Naive B cell (primary cell): ENCODE results near the gene MBIP. TPM values are rescaled to one million over a fixed set of nuclear protein-coding genes. Genes with fewer than 3 reads are reported as not detected.
A peak's percentile ranks its signal among the peaks of the same experiment; 100 is the strongest.

Source experiments
- ATAC-seq, 2 donors: fragments of 150-1000 bp; cut with Tn5 transposase; 2 replicates each; pipeline ENCODE4 v1.10.0; 2021; ENCODE audit warnings: low read depth in 2 of 2, mild to moderate bottlenecking in 2 of 2, moderate library complexity in 2 of 2
- DNase-seq: peaks from one replicate; pipeline ENCODE4 v3.0.0; 2022
- H3K27ac Mint-ChIP-seq, 6 donors: one replicate each; pipeline ENCODE4 v1.8.0; 2020 to 2022; ENCODE audit warnings: mild to moderate bottlenecking in 6 of 6, mixed read lengths in 6 of 6, moderate library complexity in 5 of 6, inconsistent platforms in 2 of 6
- H3K27me3 Mint-ChIP-seq, 3 donors: one replicate each; pipeline ENCODE4 v1.8.0; 2021 to 2022; ENCODE audit warnings: mixed read lengths in 3 of 3, mild to moderate bottlenecking in 1 of 3
- H3K36me3 Mint-ChIP-seq, 2 donors: one replicate each; pipeline ENCODE4 v1.8.0; 2020 to 2022; ENCODE audit warnings: mixed read lengths in 2 of 2, inconsistent platforms in 1 of 2, mild to moderate bottlenecking in 1 of 2
- H3K4me1 Mint-ChIP-seq, 3 donors: one replicate each; pipeline ENCODE4 v1.8.0; 2020 to 2022; ENCODE audit warnings: mixed read lengths in 3 of 3, inconsistent platforms in 1 of 3, mild to moderate bottlenecking in 1 of 3, moderate library complexity in 1 of 3
- H3K4me3 Mint-ChIP-seq, 8 donors: one replicate each; pipeline ENCODE4 v1.8.0; 2020 to 2022; ENCODE audit warnings: mild to moderate bottlenecking in 8 of 8, mixed read lengths in 8 of 8, moderate library complexity in 8 of 8, inconsistent platforms in 2 of 8
- H3K9me3 Mint-ChIP-seq, 7 donors: one replicate each; pipeline ENCODE4 v1.8.0; 2020 to 2022; ENCODE audit warnings: mixed read lengths in 7 of 7, mild to moderate bottlenecking in 5 of 7, inconsistent platforms in 2 of 7, moderate library complexity in 1 of 7
- polyA plus RNA-seq, 6 donors: library from polyadenylated mRNA; unstranded; fragments of 300-500 nt; fragmentation: Illumina TruSeq; gene quantifications; one replicate each; pipeline ENCODE4 v1.2.3, GENCODE V29; 2021; ENCODE audit warnings: low read depth in 6 of 6

The MBIP gene
- polyA plus RNA-seq, 6 donors from 2014 or later = 8.6 to 17.7 (median 13.3) TPM

- H3K9me3 Mint-ChIP-seq = no peaks in the 10 kb centered on the region
- no peaks in the 10 kb centered on the region for H3K4me1 Mint-ChIP-seq
- no peaks in the 10 kb centered on the region for H3K27me3 Mint-ChIP-seq
- ATAC-seq (no peak), DNase-seq (no peak)
- H3K36me3 Mint-ChIP-seq = peaks cover 34 to 45% of the 10 kb centered on the region in 2 donors
- H3K4me3 Mint-ChIP-seq = no peak overlapping the region
- peak overlapping the region in 1 of 6 donors; percentile 32 for H3K27ac Mint-ChIP-seq
Observed at GRCh38 chr14:36302823-36303222, 17.6 kb downstream of the MBIP start.

- DNase-seq = no peak
- Mint-ChIP-seq H3K4me1 (no peaks in the 10 kb centered on the region), H3K27me3 (no peaks in the 10 kb centered on the region), H3K36me3 (peaks cover 32 to 46% of the 10 kb centered on the region in 2 donors), H3K9me3 (no peaks in the 10 kb centered on the region), H3K27ac (peak overlapping the region in 1 of 6 donors; percentile 22), H3K4me3 (no peak overlapping the region)
- ATAC-seq = no peak
Observed at GRCh38 chr14:36301159-36301558, 19.3 kb downstream of the MBIP start.

- no peak overlapping the region for H3K27ac Mint-ChIP-seq
- H3K36me3 Mint-ChIP-seq = peaks cover 24 to 39% of the 10 kb centered on the region in 2 donors
- H3K4me3 Mint-ChIP-seq = no peak overlapping the region
- no peaks in the 10 kb centered on the region for H3K4me1 Mint-ChIP-seq
- DNase-seq = no peak
- ATAC-seq = no peak
- no peaks in the 10 kb centered on the region for H3K9me3 Mint-ChIP-seq
- H3K27me3 Mint-ChIP-seq = no peaks in the 10 kb centered on the region
Observed at GRCh38 chr14:36300337-36300736, 20.1 kb downstream of the MBIP start.

GRCh38 chr14:36295642-36296627, 24.5 kb downstream of the MBIP start:
- Mint-ChIP-seq H3K4me3 (peak overlapping the region in 1 of 8 donors; percentile 6), H3K4me1 (no peaks in the 10 kb centered on the region), H3K27ac (no peak overlapping the region), H3K36me3 (peaks cover 8 to 17% of the 10 kb centered on the region in 2 donors), H3K9me3 (no peaks in the 10 kb centered on the region), H3K27me3 (no peaks in the 10 kb centered on the region)
- ATAC-seq (no peak), DNase-seq (no peak)

- peaks cover 8 to 16% of the 10 kb centered on the region in 2 donors for H3K36me3 Mint-ChIP-seq
- H3K27me3 Mint-ChIP-seq = no peaks in the 10 kb centered on the region
- ATAC-seq (no peak), DNase-seq (no peak)
- H3K9me3 Mint-ChIP-seq = no peaks in the 10 kb centered on the region
- peak overlapping the region in 1 of 6 donors; percentile 75 for H3K27ac Mint-ChIP-seq
- no peak overlapping the region for H3K4me3 Mint-ChIP-seq
- H3K4me1 Mint-ChIP-seq = no peaks in the 10 kb centered on the region
Observed at GRCh38 chr14:36294543-36294942, 25.9 kb downstream of the MBIP start.

- ATAC-seq = no peak
- Mint-ChIP-seq H3K4me3 (no peak overlapping the region), H3K36me3 (peaks cover 8 to 16% of the 10 kb centered on the region in 2 donors), H3K27me3 (no peaks in the 10 kb centered on the region), H3K27ac (no peak overlapping the region), H3K4me1 (no peaks in the 10 kb centered on the region), H3K9me3 (no peaks in the 10 kb centered on the region)
- no peak for DNase-seq
Observed at GRCh38 chr14:36293824-36294223, 26.6 kb downstream of the MBIP start.

GRCh38 chr14:36289954-36290353, 30.5 kb downstream of the MBIP start:
- ATAC-seq (no peak), DNase-seq (no peak)
- Mint-ChIP-seq H3K36me3 (no peaks in the 10 kb centered on the region), H3K4me1 (no peaks in the 10 kb centered on the region), H3K4me3 (no peak overlapping the region), H3K27ac (no peak overlapping the region), H3K27me3 (peaks cover 13 to 29% (median 20%) of the 10 kb centered on the region in 3 donors), H3K9me3 (no peaks in the 10 kb centered on the region)

GRCh38 chr14:36288496-36288895, 31.9 kb downstream of the MBIP start:
- ATAC-seq (no peak), DNase-seq (no peak)
- Mint-ChIP-seq H3K27me3 (peaks cover 19 to 34% (median 23%) of the 10 kb centered on the region in 3 donors), H3K9me3 (no peaks in the 10 kb centered on the region), H3K4me1 (no peaks in the 10 kb centered on the region), H3K4me3 (no peak overlapping the region), H3K27ac (no peak overlapping the region), H3K36me3 (no peaks in the 10 kb centered on the region)

- no peak overlapping the region for H3K27ac Mint-ChIP-seq
- H3K4me3 Mint-ChIP-seq = no peak overlapping the region
- ATAC-seq = no peak
Observed at GRCh38 chr14:36284971-36285595, 35.4 kb downstream of the MBIP start.

GRCh38 chr14:36281309-36281708, 39.1 kb downstream of the MBIP start:
- H3K9me3 Mint-ChIP-seq = peaks cover 0 to 5% (median 0%) of the 10 kb centered on the region in 7 donors
- DNase-seq = no peak
- peaks cover 16 to 28% (median 16%) of the 10 kb centered on the region in 3 donors for H3K27me3 Mint-ChIP-seq
- H3K4me1 Mint-ChIP-seq = no peaks in the 10 kb centered on the region
- no peak for ATAC-seq
- no peaks in the 10 kb centered on the region for H3K36me3 Mint-ChIP-seq
- H3K27ac Mint-ChIP-seq = no peak overlapping the region
- no peak overlapping the region for H3K4me3 Mint-ChIP-seq

More at GRCh38 chr14:36284971-36285595, 35.4 kb downstream of the MBIP start:
- no peak for DNase-seq
- peaks cover 19 to 34% (median 29%) of the 10 kb centered on the region in 3 donors for H3K27me3 Mint-ChIP-seq
- no peaks in the 10 kb centered on the region for H3K4me1 Mint-ChIP-seq
- H3K9me3 Mint-ChIP-seq = no peaks in the 10 kb centered on the region
- no peaks in the 10 kb centered on the region for H3K36me3 Mint-ChIP-seq

- no peaks in the 10 kb centered on the region for H3K4me1 Mint-ChIP-seq
- no peak overlapping the region for H3K27ac Mint-ChIP-seq
- peaks cover under 1 to 21% (median 8%) of the 10 kb centered on the region in 3 donors for H3K27me3 Mint-ChIP-seq
- H3K9me3 Mint-ChIP-seq = peaks cover 0 to 5% (median 0%) of the 10 kb centered on the region in 7 donors
- H3K4me3 Mint-ChIP-seq = no peak overlapping the region
- no peaks in the 10 kb centered on the region for H3K36me3 Mint-ChIP-seq
- ATAC-seq (no peak), DNase-seq (no peak)
Observed at GRCh38 chr14:36279306-36280190, 40.9 kb downstream of the MBIP start.

GRCh38 chr14:36275741-36276140, 44.7 kb downstream of the MBIP start:
- H3K9me3 Mint-ChIP-seq = peaks cover 0 to 5% (median 0%) of the 10 kb centered on the region in 7 donors
- no peak for ATAC-seq
- peaks cover 6 to 14% (median 10%) of the 10 kb centered on the region in 3 donors for H3K4me1 Mint-ChIP-seq
- H3K27me3 Mint-ChIP-seq = peaks cover 31 to 48% (median 38%) of the 10 kb centered on the region in 3 donors
- H3K36me3 Mint-ChIP-seq = peaks cover 0 to 5% of the 10 kb centered on the region in 2 donors
- H3K4me3 Mint-ChIP-seq = no peak overlapping the region
- H3K27ac Mint-ChIP-seq = no peak overlapping the region
- no peak for DNase-seq
